NCI-H1930 (cell line): ENCODE results near the gene ZNF775.
A peak's percentile ranks its signal among the peaks of the same experiment; 100 is the strongest.

Experiments
- DNase-seq, 2 experiments: peaks; one replicate each; lab custom pipeline; 2025; lab: John Stamatoyannopoulos, UW

The ZNF775 gene

GRCh38 chr7:150401424-150401790 is 22.3 kb downstream of the ZNF775 start:
- DNase-seq, result no peak

- DNase-seq, result no peak
These were observed 22.9 kb downstream of the ZNF775 start for GRCh38 chr7:150401861-150402631.

- no peak for DNase-seq
These were observed 23.7 kb downstream of the ZNF775 start for GRCh38 chr7:150402671-150403321.

GRCh38 chr7:150403376-150404171 is 24.4 kb downstream of the ZNF775 start:
- DNase-seq, result no peak

GRCh38 chr7:150404172-150404804 is 25.2 kb downstream of the ZNF775 start:
- no peak for DNase-seq

- DNase-seq, result peak; percentile 77 to 91
These were observed 25.9 kb downstream of the ZNF775 start for GRCh38 chr7:150404805-150405583.

- peak in 1 of 2 experiments; percentile 58 for DNase-seq
These were observed 26.6 kb downstream of the ZNF775 start for GRCh38 chr7:150405584-150406311.

- DNase-seq, result no peak
These were observed 27.1 kb downstream of the ZNF775 start for GRCh38 chr7:150406312-150406566.

GRCh38 chr7:150406567-150407421 is 27.7 kb downstream of the ZNF775 start:
- DNase-seq, result no peak

GRCh38 chr7:150407588-150408392 is 28.7 kb downstream of the ZNF775 start:
- DNase-seq, result no peak

- DNase-seq, result no peak
These were observed 29.5 kb downstream of the ZNF775 start for GRCh38 chr7:150408393-150409299.

GRCh38 chr7:150409300-150410030 is 30.3 kb downstream of the ZNF775 start:
- DNase-seq, result no peak

- DNase-seq, result no peak
These were observed 31.0 kb downstream of the ZNF775 start for GRCh38 chr7:150410131-150410530.

- no peak for DNase-seq
These were observed 31.7 kb downstream of the ZNF775 start for GRCh38 chr7:150410680-150411346.

GRCh38 chr7:150411606-150412005 is 32.5 kb downstream of the ZNF775 start:
- no peak for DNase-seq

- no peak for DNase-seq
These were observed 32.9 kb downstream of the ZNF775 start for GRCh38 chr7:150412016-150412415.
